ENCODE data around the gene ABCC6. TPM values are rescaled to one million over a fixed set of nuclear protein-coding genes. Genes with fewer than 3 reads are reported as not detected.
"Not testable (repeated sequence)": the region's sequence is repeated elsewhere in the genome, so short reads cannot be mapped to it uniquely, and the experiment has no call there.

ABCC6 gene
- total RNA-seq, 1 experiment from 2014 or later: 1.1 TPM

- H2BK5ac ChIP-seq (ENCODE audit: insufficient read length, low read length); H2AFZ ChIP-seq (ENCODE audit: low read length); H3K36me3 Mint-ChIP-seq (ENCODE audit: insufficient read depth in 1 of 3, low read depth in 3 of 3); H4K91ac ChIP-seq (ENCODE audit: insufficient read length, low read depth, low read length); H3K56ac ChIP-seq (ENCODE audit: insufficient read length, low read depth, low read length); H4K8ac ChIP-seq (replicated peaks; ENCODE audit: insufficient read length, low read depth, low read length); H3K4me2 ChIP-seq (ENCODE audit: insufficient read depth, insufficient read length, low read length); H3K4me1 Mint-ChIP-seq; H2BK12ac ChIP-seq (ENCODE audit: insufficient read length, low read depth, low read length); H4K5ac ChIP-seq (ENCODE audit: insufficient read length, low read depth, low read length); H3K9me3 Mint-ChIP-seq; H3K27ac Mint-ChIP-seq; H4K20me1 ChIP-seq (ENCODE audit: control insufficient read depth, insufficient read depth, insufficient read length); H3K4ac ChIP-seq (ENCODE audit: low read depth, low read length); H2BK120ac ChIP-seq (ENCODE audit: low read depth, low read length, poor library complexity, severe bottlenecking); H3K27me3 ChIP-seq (ENCODE audit: insufficient read depth, low read length); DNase-seq; H2AK5ac ChIP-seq (ENCODE audit: insufficient read length, low read length); H3K79me1 ChIP-seq (ENCODE audit: insufficient read depth, low read depth, low read length, poor library complexity, severe bottlenecking); H3K23ac ChIP-seq (ENCODE audit: insufficient read length, low read depth, low read length); H3K27me3 Mint-ChIP-seq (ENCODE audit: low read depth); H3K4me3 Mint-ChIP-seq; H3K79me2 ChIP-seq (ENCODE audit: insufficient read depth, low read length); H3K27ac ChIP-seq (ENCODE audit: insufficient read length, low read depth, low read length); H3K9ac ChIP-seq (ENCODE audit: extremely low read depth, insufficient read length, low read length); H3K23me2 ChIP-seq (ENCODE audit: insufficient read length, low read depth, low read length, poor library complexity, severe bottlenecking); H3K14ac ChIP-seq (ENCODE audit: insufficient read depth, low read length); H3T11ph ChIP-seq (ENCODE audit: low read length); H2BK20ac ChIP-seq (ENCODE audit: low read depth, low read length, poor library complexity, severe bottlenecking); H3K18ac ChIP-seq (ENCODE audit: insufficient read length, low read depth, low read length); H3K4me1 ChIP-seq (ENCODE audit: insufficient read depth, low read length); H2BK15ac ChIP-seq (ENCODE audit: low read depth, low read length); H3K9me3 ChIP-seq (ENCODE audit: control insufficient read depth, low read depth, low read length): not testable (repeated sequence)
- WGBS (ENCODE audit: extremely low coverage, insufficient read length, low lambda C conversion rate): no CpG with 5 or more reads among the region's 4 CpGs
Measured at GRCh38 chr16:16240667-16241066, 17.4 kb upstream of the ABCC6 start.

GRCh38 chr16:16237738-16238137 lies 14.4 kb upstream of the ABCC6 start:
- H3K79me2 ChIP-seq (ENCODE audit: insufficient read depth, low read length); H2BK5ac ChIP-seq (ENCODE audit: insufficient read length, low read length); H2BK120ac ChIP-seq (ENCODE audit: low read depth, low read length, poor library complexity, severe bottlenecking); H3K23ac ChIP-seq (ENCODE audit: insufficient read length, low read depth, low read length); H3K4me1 ChIP-seq (ENCODE audit: insufficient read depth, low read length); H3K9me3 ChIP-seq (ENCODE audit: control insufficient read depth, low read depth, low read length); H4K5ac ChIP-seq (ENCODE audit: insufficient read length, low read depth, low read length); H3K27me3 Mint-ChIP-seq (ENCODE audit: low read depth); DNase-seq; H2AK5ac ChIP-seq (ENCODE audit: insufficient read length, low read length); H3K4me1 Mint-ChIP-seq; H4K20me1 ChIP-seq (ENCODE audit: control insufficient read depth, insufficient read depth, insufficient read length); H3K4me3 Mint-ChIP-seq; H3K4me2 ChIP-seq (ENCODE audit: insufficient read depth, insufficient read length, low read length); H3K23me2 ChIP-seq (ENCODE audit: insufficient read length, low read depth, low read length, poor library complexity, severe bottlenecking); H3K36me3 Mint-ChIP-seq (ENCODE audit: insufficient read depth in 1 of 3, low read depth in 3 of 3); H2BK20ac ChIP-seq (ENCODE audit: low read depth, low read length, poor library complexity, severe bottlenecking); H2AFZ ChIP-seq (ENCODE audit: low read length); H3K27me3 ChIP-seq (ENCODE audit: insufficient read depth, low read length); H3K14ac ChIP-seq (ENCODE audit: insufficient read depth, low read length); H3T11ph ChIP-seq (ENCODE audit: low read length); H3K79me1 ChIP-seq (ENCODE audit: insufficient read depth, low read depth, low read length, poor library complexity, severe bottlenecking); H2BK12ac ChIP-seq (ENCODE audit: insufficient read length, low read depth, low read length); H3K9ac ChIP-seq (ENCODE audit: extremely low read depth, insufficient read length, low read length); H3K4ac ChIP-seq (ENCODE audit: low read depth, low read length); H2BK15ac ChIP-seq (ENCODE audit: low read depth, low read length); H3K18ac ChIP-seq (ENCODE audit: insufficient read length, low read depth, low read length); H3K27ac ChIP-seq (ENCODE audit: insufficient read length, low read depth, low read length); H4K8ac ChIP-seq (replicated peaks; ENCODE audit: insufficient read length, low read depth, low read length); H3K27ac Mint-ChIP-seq; H3K9me3 Mint-ChIP-seq; H3K56ac ChIP-seq (ENCODE audit: insufficient read length, low read depth, low read length); H4K91ac ChIP-seq (ENCODE audit: insufficient read length, low read depth, low read length): not testable (repeated sequence)
- WGBS (ENCODE audit: extremely low coverage, insufficient read length, low lambda C conversion rate): no CpG with 5 or more reads among the region's 5 CpGs
